CD14-positive monocyte (primary cell): ENCODE data around the gene FBXL15. TPM values are rescaled to one million over a fixed set of nuclear protein-coding genes. Genes with fewer than 3 reads are reported as not detected.

Experiments
- DNase-seq, 3 donors: peaks; one replicate each; pipeline ENCODE4 v3.0.0-alpha.2; 2011 to 2022
- H2AFZ ChIP-seq: 2 replicates; pipeline ENCODE4 v1.6.0; 2012; ENCODE audit warnings: mild to moderate bottlenecking, low read depth, low read length, inconsistent platforms; ENCODE audit not compliant: insufficient read depth, poor library complexity, severe bottlenecking
- H3K27ac ChIP-seq, 2 donors: 1 replicate in 1 of 2; 2 replicates in 1 of 2; pipeline ENCODE4 v1.5.1; 2012 to 2013; ENCODE audit warnings: low read length in 2 of 2, control low read depth in 1 of 2, inconsistent platforms in 1 of 2, low read depth in 1 of 2, mild to moderate bottlenecking in 1 of 2
- H3K27me3 ChIP-seq, 2 donors: one replicate each; pipeline versions ENCODE4 v1.6.0 to v1.6.1; 2011 to 2013; ENCODE audit warnings: low read length in 2 of 2; ENCODE audit not compliant: control insufficient read depth in 2 of 2, insufficient read depth in 2 of 2
- H3K36me3 ChIP-seq, 2 donors: replicated peaks in 1 of 2; 1 replicate in 1 of 2; 2 replicates in 1 of 2; pipeline versions ENCODE4 v1.5.1 to v1.6.1; 2012 to 2013; ENCODE audit warnings: low read length in 2 of 2, control low read depth in 1 of 2, inconsistent platforms in 1 of 2, mild to moderate bottlenecking in 1 of 2; ENCODE audit not compliant: insufficient read depth in 2 of 2, control insufficient read depth in 1 of 2
- H3K4me1 ChIP-seq, 2 donors: 1 replicate in 1 of 2; 2 replicates in 1 of 2; pipeline versions ENCODE4 v1.5.1 to v1.6.1; 2012 to 2013; ENCODE audit warnings: low read length in 2 of 2, control low read depth in 1 of 2, inconsistent platforms in 1 of 2, mild to moderate bottlenecking in 1 of 2, moderate library complexity in 1 of 2; ENCODE audit not compliant: insufficient read depth in 2 of 2, control insufficient read depth in 1 of 2
- H3K4me2 ChIP-seq: replicated peaks from 2 replicates; pipeline ENCODE3; 2012; ENCODE audit warnings: low read length, moderate library complexity, mild to moderate bottlenecking; ENCODE audit not compliant: poor library complexity, severe bottlenecking; ENCODE audit errors: extremely low read depth
- H3K4me3 ChIP-seq, 3 experiments: fragments of 200-600 bp in 1 of 3; sonication (generic) in 1 of 3; replicated peaks in 1 of 3; 1 replicate in 2 of 3; 2 replicates in 1 of 3; pipeline ENCODE4 v1.5.1; 2011 to 2013; ENCODE audit warnings: low read length in 3 of 3, mild to moderate bottlenecking in 3 of 3, control low read depth in 2 of 3, low read depth in 2 of 3, inconsistent platforms in 1 of 3, moderate library complexity in 1 of 3
- H3K79me2 ChIP-seq: 2 replicates; pipeline ENCODE4 v1.6.0; 2012; ENCODE audit warnings: mild to moderate bottlenecking, control low read depth, inconsistent platforms, low read length, moderate library complexity; ENCODE audit not compliant: insufficient read depth
- H3K9ac ChIP-seq: 2 replicates; pipeline ENCODE4 v1.6.0; 2017; ENCODE audit warnings: low read length, mild to moderate bottlenecking; ENCODE audit not compliant: insufficient read depth, poor library complexity, severe bottlenecking
- H3K9me3 ChIP-seq, 2 donors: replicated peaks in 1 of 2; 1 replicate in 1 of 2; 2 replicates in 1 of 2; pipeline versions ENCODE4 v1.5.1 to v1.6.1; 2012 to 2013; ENCODE audit warnings: low read length in 2 of 2, control low read depth in 1 of 2; ENCODE audit not compliant: control insufficient read depth in 1 of 2, insufficient read depth in 1 of 2
- H4K20me1 ChIP-seq: 2 replicates; pipeline ENCODE4 v1.6.0; 2012; ENCODE audit warnings: mild to moderate bottlenecking, low read length, control low read depth, moderate library complexity; ENCODE audit not compliant: insufficient read depth
- H3K27ac Mint-ChIP-seq, 7 donors: one replicate each; pipeline ENCODE4 v1.8.0; 2020; ENCODE audit warnings: mild to moderate bottlenecking in 7 of 7, mixed read lengths in 7 of 7, moderate library complexity in 6 of 7, inconsistent platforms in 2 of 7
- H3K27me3 Mint-ChIP-seq, 3 donors: one replicate each; pipeline ENCODE4 v1.8.0; 2021 to 2022; ENCODE audit warnings: low read depth in 3 of 3, mild to moderate bottlenecking in 3 of 3, mixed read lengths in 3 of 3, moderate library complexity in 3 of 3, inconsistent platforms in 1 of 3
- H3K36me3 Mint-ChIP-seq, 2 donors: one replicate each; pipeline ENCODE4 v1.8.0; 2020; ENCODE audit warnings: mixed read lengths in 2 of 2, inconsistent platforms in 1 of 2, mild to moderate bottlenecking in 1 of 2
- H3K4me1 Mint-ChIP-seq: one replicate; pipeline ENCODE4 v1.8.0; 2020; ENCODE audit warnings: mild to moderate bottlenecking, mixed read lengths
- H3K4me3 Mint-ChIP-seq, 2 donors: one replicate each; pipeline ENCODE4 v1.8.0; 2020; ENCODE audit warnings: mild to moderate bottlenecking in 2 of 2, mixed read lengths in 2 of 2, moderate library complexity in 1 of 2
- H3K9me3 Mint-ChIP-seq, 7 donors: one replicate each; pipeline ENCODE4 v1.8.0; 2020 to 2022; ENCODE audit warnings: mixed read lengths in 7 of 7, mild to moderate bottlenecking in 6 of 7, moderate library complexity in 6 of 7, inconsistent platforms in 2 of 7
- WGBS: methylation state at CpG from one replicate; pipeline ENCODE4 v1.1.5; 2013; ENCODE audit warnings: missing lambda C conversion rate; ENCODE audit not compliant: insufficient coverage; 5-methylcytosine and 5-hydroxymethylcytosine counted together
- intact Hi-C, 2 donors: fragments of 100-400 bp; cut with micrococcal nuclease; formaldehyde crosslinking; loops; one replicate each; pipeline versions ENCODE4 v1.15.0 to v1.15.1; 2023
- polyA plus RNA-seq, 3 donors: library from polyadenylated mRNA; depleted of rRNA in 1 of 3; unstranded in 2 of 3; stranded (reverse) in 1 of 3; fragments of 300-500 nt in 2 of 3; fragments of >200 nt in 1 of 3; fragmentation: Illumina TruSeq in 2 of 3; gene quantifications; 1 replicate in 2 of 3; 2 replicates in 1 of 3; pipeline ENCODE4 v1.2.3, GENCODE V29; 2012 to 2021
- TF ChIP-seq, protein P1 (sequence below): fragments of 200-600 bp; IDR thresholded peaks from one replicate; pipeline ENCODE4 v1.8.0; 2022; ENCODE audit warnings: antibody characterized with exemption, mild to moderate bottlenecking

Gene FBXL15
- polyA plus RNA-seq, 3 donors, result 16.0 to 36.3 (median 25.5) TPM

DNA sequence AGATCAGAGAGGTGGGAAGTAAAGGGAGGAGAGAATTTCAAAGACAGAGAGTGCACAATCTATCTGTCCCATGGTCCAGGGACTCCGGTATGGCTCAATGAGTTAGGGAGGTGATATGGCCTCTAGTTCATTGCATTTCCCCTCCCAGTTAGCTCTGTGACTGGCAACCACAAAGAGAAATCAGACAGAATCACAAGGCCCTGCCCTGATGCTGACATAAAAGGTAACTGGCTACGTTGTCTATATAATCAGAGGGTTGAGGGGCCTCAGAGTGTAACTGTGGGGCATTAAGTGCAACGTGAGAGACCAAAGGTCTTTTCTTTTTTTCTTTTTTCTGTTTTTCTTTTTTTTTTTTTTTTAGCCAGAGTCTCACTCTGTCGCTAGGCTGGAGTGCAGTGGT lies 38.0 kb downstream of the FBXL15 start:
- no CpG with 5 or more reads among the region's 4 CpGs for WGBS
- H3K9me3 Mint-ChIP-seq, result no peaks in the 10 kb centered on the region
- no peak overlapping the region for H3K9ac ChIP-seq
- peaks cover 55 to 63% of the 10 kb centered on the region in 2 donors for H3K4me1 ChIP-seq
- no peaks in the 10 kb centered on the region for H3K79me2 ChIP-seq
- no peaks in the 10 kb centered on the region for H3K9me3 ChIP-seq
- no peak overlapping the region for H3K4me3 ChIP-seq
- peaks cover 4 to 10% (median 8%) of the 10 kb centered on the region in 3 donors for H3K27me3 Mint-ChIP-seq
- TF ChIP-seq, protein P1, sequence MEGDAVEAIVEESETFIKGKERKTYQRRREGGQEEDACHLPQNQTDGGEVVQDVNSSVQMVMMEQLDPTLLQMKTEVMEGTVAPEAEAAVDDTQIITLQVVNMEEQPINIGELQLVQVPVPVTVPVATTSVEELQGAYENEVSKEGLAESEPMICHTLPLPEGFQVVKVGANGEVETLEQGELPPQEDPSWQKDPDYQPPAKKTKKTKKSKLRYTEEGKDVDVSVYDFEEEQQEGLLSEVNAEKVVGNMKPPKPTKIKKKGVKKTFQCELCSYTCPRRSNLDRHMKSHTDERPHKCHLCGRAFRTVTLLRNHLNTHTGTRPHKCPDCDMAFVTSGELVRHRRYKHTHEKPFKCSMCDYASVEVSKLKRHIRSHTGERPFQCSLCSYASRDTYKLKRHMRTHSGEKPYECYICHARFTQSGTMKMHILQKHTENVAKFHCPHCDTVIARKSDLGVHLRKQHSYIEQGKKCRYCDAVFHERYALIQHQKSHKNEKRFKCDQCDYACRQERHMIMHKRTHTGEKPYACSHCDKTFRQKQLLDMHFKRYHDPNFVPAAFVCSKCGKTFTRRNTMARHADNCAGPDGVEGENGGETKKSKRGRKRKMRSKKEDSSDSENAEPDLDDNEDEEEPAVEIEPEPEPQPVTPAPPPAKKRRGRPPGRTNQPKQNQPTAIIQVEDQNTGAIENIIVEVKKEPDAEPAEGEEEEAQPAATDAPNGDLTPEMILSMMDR, result no peak
- H3K27me3 ChIP-seq, result peaks cover 0 to 3% of the 10 kb centered on the region in 2 donors
- no peak overlapping the region for H3K27ac ChIP-seq
- no peaks in the 10 kb centered on the region for H3K36me3 ChIP-seq
- peaks cover 0 to 3% of the 10 kb centered on the region in 2 donors for H3K36me3 Mint-ChIP-seq
- H3K27ac Mint-ChIP-seq, result no peak overlapping the region
- no peaks in the 10 kb centered on the region for H4K20me1 ChIP-seq
- H3K4me2 ChIP-seq, result no peak overlapping the region
- no peak overlapping the region for H3K4me3 Mint-ChIP-seq
- H3K4me1 Mint-ChIP-seq, result peaks cover 64% of the 10 kb centered on the region
- no peak overlapping the region for H2AFZ ChIP-seq
- intact Hi-C loops, result no loop called here
- DNase-seq, result no peak

DNA sequence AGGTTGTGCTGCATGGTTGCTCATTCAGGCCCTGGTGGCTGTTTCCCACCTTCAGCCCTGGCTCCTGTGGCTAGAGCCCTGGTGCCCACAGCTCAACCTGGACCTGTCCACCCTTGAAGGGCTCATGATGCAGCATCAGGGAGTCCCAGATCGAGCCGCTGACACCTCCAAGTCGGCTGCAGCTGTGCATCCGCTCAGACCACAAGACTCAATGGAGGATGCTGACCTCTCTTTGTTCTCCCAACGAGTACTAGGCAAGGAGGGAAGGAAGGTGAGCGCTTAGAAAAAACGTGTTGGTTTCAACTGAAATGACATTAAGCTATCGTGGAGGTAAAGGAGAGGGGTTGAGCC lies 40.2 kb downstream of the FBXL15 start:
- Histone ChIP-seq H4K20me1 (no peaks in the 10 kb centered on the region), H2AFZ (peak overlapping the region; percentile 85), H3K9me3 (no peaks in the 10 kb centered on the region), H3K27ac (peak overlapping the region in 1 of 2 donors; percentile 69), H3K36me3 (no peaks in the 10 kb centered on the region), H3K4me2 (peak overlapping the region; percentile 86), H3K4me1 (peaks cover 34 to 41% of the 10 kb centered on the region in 2 donors), H3K79me2 (no peaks in the 10 kb centered on the region), H3K27me3 (peaks cover 0 to 3% of the 10 kb centered on the region in 2 donors), H3K4me3 (peak overlapping the region; percentile 32 to 76 (median 59)), H3K9ac (peak overlapping the region; percentile 73)
- no peaks in the 10 kb centered on the region for H3K9me3 Mint-ChIP-seq
- intact Hi-C loops, result loop anchor here (5.0 kb wide), 2 partner anchors 39 to 41 kb away; partner anchors contain the start of genes ACTR1A (in 1 of the 2), FBXL15 (in 1 of the 2) and SUFU (in 1 of the 2)
- WGBS, result 17% methylated on average over 5 of the region's 8 CpGs
- TF ChIP-seq, protein P1, result no peak
- peaks cover 1 to 9% of the 10 kb centered on the region in 2 donors for H3K36me3 Mint-ChIP-seq
- peak overlapping the region; percentile 89 to 95 for H3K4me3 Mint-ChIP-seq
- H3K27me3 Mint-ChIP-seq, result peaks cover 3 to 10% (median 10%) of the 10 kb centered on the region in 3 donors
- DNase-seq, result no peak
- H3K4me1 Mint-ChIP-seq, result peaks cover 44% of the 10 kb centered on the region
- peak overlapping the region in 5 of 7 donors; percentile 18 to 94 (median 81) for H3K27ac Mint-ChIP-seq
